HEK293 (cell line): ENCODE data around the gene COP1.

Source experiments
- CTCF ChIA-PET: fragments of 350-600 bp; formaldehyde crosslinking; extraction: SDS; loops from one replicate; lab custom pipeline; 2021; ENCODE audit warnings: antibody characterized with exemption; lab: Yijun Ruan, JAX
- POLR2A ChIA-PET: fragments of 300-600 bp; formaldehyde crosslinking; extraction: SDS; loops from one replicate; lab custom pipeline; 2020; ENCODE audit warnings: antibody characterized with exemption, inconsistent platforms; lab: Yijun Ruan, JAX
- H3K27ac ChIP-seq: fragments of 200-500 bp; sonication (Bioruptor generic); 2 replicates; pipeline ENCODE4 v1.5.1; 2014; ENCODE audit warnings: low read depth, low read length, control low read depth, inconsistent platforms; ENCODE audit errors: extremely low read depth
- H3K36me3 ChIP-seq, 2 experiments: fragments of 200-500 bp in 1 of 2; sonication (Bioruptor generic) in 1 of 2; 1 replicate in 1 of 2; 2 replicates in 1 of 2; pipeline ENCODE4 v1.5.1; 2014 to 2017; ENCODE audit warnings: inconsistent platforms in 2 of 2, low read length in 2 of 2; ENCODE audit not compliant: control insufficient read depth in 2 of 2, insufficient read depth in 1 of 2
- H3K4me1 ChIP-seq: fragments of 200-500 bp; sonication (Bioruptor generic); 2 replicates; pipeline ENCODE4 v1.5.1; 2014; ENCODE audit warnings: mild to moderate bottlenecking, low read length, inconsistent platforms; ENCODE audit not compliant: control insufficient read depth, insufficient read depth
- H3K4me3 ChIP-seq: 2 replicates; pipeline ENCODE4 v1.5.1; 2011; ENCODE audit warnings: low read depth, mild to moderate bottlenecking, control low read depth, low read length, moderate library complexity
- H3K9me3 ChIP-seq: fragments of 200-500 bp; sonication (Bioruptor generic); 2 replicates; pipeline ENCODE4 v1.5.1; 2014; ENCODE audit warnings: low read depth, low read length, inconsistent platforms; ENCODE audit not compliant: control insufficient read depth, insufficient read depth
- HIC1 ChIP-seq: fragments of 450-650 bp; formaldehyde crosslinking; IDR thresholded peaks from 2 replicates; pipeline ENCODE4 v1.5.1; 2016; ENCODE audit warnings: missing biosample characterization, missing genetic modification characterization
- HOXD13 ChIP-seq: sonication (generic); formaldehyde crosslinking; IDR thresholded peaks from 2 replicates; pipeline ENCODE4 v1.8.0; 2022; ENCODE audit warnings: missing genetic modification reagents, borderline replicate concordance
- KLF17 ChIP-seq: fragments of 450-650 bp; formaldehyde crosslinking; IDR thresholded peaks from 2 replicates; pipeline ENCODE4 v1.5.1; 2016; ENCODE audit warnings: missing biosample characterization, missing genetic modification characterization
- PRDM4 ChIP-seq: fragments of 450-650 bp; formaldehyde crosslinking; IDR thresholded peaks from 2 replicates; pipeline ENCODE4 v1.5.1; 2017; ENCODE audit warnings: missing biosample characterization, missing genetic modification characterization
- SCRT2 ChIP-seq: fragments of 450-650 bp; formaldehyde crosslinking; IDR thresholded peaks from 2 replicates; pipeline ENCODE4 v1.5.1; 2016; ENCODE audit warnings: missing biosample characterization, missing genetic modification characterization
- YY2 ChIP-seq: fragments of 450-650 bp; formaldehyde crosslinking; IDR thresholded peaks from 2 replicates; pipeline ENCODE4 v1.5.1; 2016; ENCODE audit warnings: missing biosample characterization, missing genetic modification characterization
- ZBTB17 ChIP-seq: fragments of 450-650 bp; formaldehyde crosslinking; IDR thresholded peaks from 2 replicates; pipeline ENCODE4 v1.5.1; 2016; ENCODE audit warnings: missing biosample characterization, missing genetic modification characterization
- ZBTB48 ChIP-seq: fragments of 450-650 bp; formaldehyde crosslinking; IDR thresholded peaks from 2 replicates; pipeline ENCODE4 v1.5.1; 2016; ENCODE audit warnings: missing biosample characterization, missing genetic modification characterization
- ZFHX2 ChIP-seq: fragments of 450-650 bp; formaldehyde crosslinking; conservative IDR thresholded peaks from 2 replicates; pipeline ENCODE4 v1.5.1; 2016; ENCODE audit warnings: missing biosample characterization, missing genetic modification characterization
- ZFP37 ChIP-seq: fragments of 450-650 bp; formaldehyde crosslinking; IDR thresholded peaks from 2 replicates; pipeline ENCODE4 v1.5.1; 2016; ENCODE audit warnings: missing biosample characterization, missing genetic modification characterization
- ZNF114 ChIP-seq: fragments of 450-650 bp; formaldehyde crosslinking; IDR thresholded peaks from 2 replicates; pipeline ENCODE4 v1.5.0; 2017; ENCODE audit warnings: missing biosample characterization, missing genetic modification characterization
- ZNF146 ChIP-seq: fragments of 450-650 bp; formaldehyde crosslinking; IDR thresholded peaks from 2 replicates; pipeline ENCODE4 v1.5.1; 2016; ENCODE audit warnings: missing biosample characterization, missing genetic modification characterization
- ZNF184 ChIP-seq: fragments of 450-650 bp; IDR thresholded peaks from 2 replicates; pipeline ENCODE4 v1.5.1; 2018; ENCODE audit warnings: missing biosample characterization, mild to moderate bottlenecking, missing genetic modification characterization
- ZNF211 ChIP-seq: fragments of 450-650 bp; formaldehyde crosslinking; IDR thresholded peaks from 2 replicates; pipeline ENCODE4 v1.5.1; 2016; ENCODE audit warnings: low read depth, missing biosample characterization, missing genetic modification characterization
- ZNF248 ChIP-seq: fragments of 450-650 bp; formaldehyde crosslinking; IDR thresholded peaks from 2 replicates; pipeline ENCODE4 v1.5.1; 2017; ENCODE audit warnings: missing biosample characterization, missing genetic modification characterization
- ZNF274 ChIP-seq, 2 experiments: fragments of 200-500 bp in 1 of 2; fragments of 450-650 bp in 1 of 2; sonication (Bioruptor generic) in 1 of 2; formaldehyde crosslinking in 1 of 2; IDR thresholded peaks; 2 replicates each; pipeline versions ENCODE4 v1.5.1 to v1.6.1; 2014 to 2016; ENCODE audit warnings: borderline replicate concordance in 1 of 2, inconsistent platforms in 1 of 2, low read length in 1 of 2, missing biosample characterization in 1 of 2, missing genetic modification characterization in 1 of 2
- ZNF341 ChIP-seq: fragments of 450-650 bp; formaldehyde crosslinking; IDR thresholded peaks from 2 replicates; pipeline ENCODE4; 2016; ENCODE audit warnings: low read depth, missing biosample characterization, missing genetic modification characterization
- ZNF362 ChIP-seq: fragments of 450-650 bp; formaldehyde crosslinking; IDR thresholded peaks from 2 replicates; pipeline ENCODE4 v1.5.1; 2016; ENCODE audit warnings: missing biosample characterization, missing genetic modification characterization
- ZNF473 ChIP-seq: fragments of 450-650 bp; formaldehyde crosslinking; IDR thresholded peaks from 2 replicates; pipeline ENCODE4 v1.5.1; 2017; ENCODE audit warnings: missing biosample characterization, missing genetic modification characterization
- ZNF48 ChIP-seq: fragments of 450-650 bp; formaldehyde crosslinking; IDR thresholded peaks from 2 replicates; pipeline ENCODE4 v1.5.1; 2016; ENCODE audit warnings: missing biosample characterization, missing genetic modification characterization
- ZNF510 ChIP-seq: fragments of 450-650 bp; formaldehyde crosslinking; IDR thresholded peaks from 2 replicates; pipeline ENCODE4 v1.5.1; 2018; ENCODE audit warnings: mild to moderate bottlenecking, missing genetic modification characterization, missing biosample characterization; ENCODE audit not compliant: insufficient replicate concordance
- ZNF549 ChIP-seq: fragments of 450-650 bp; IDR thresholded peaks from 2 replicates; pipeline ENCODE4 v1.5.1; 2018; ENCODE audit warnings: missing biosample characterization, missing genetic modification characterization, mild to moderate bottlenecking, inconsistent platforms, moderate library complexity
- ZNF558 ChIP-seq: fragments of 450-650 bp; formaldehyde crosslinking; IDR thresholded peaks from 2 replicates; pipeline ENCODE4 v1.5.1; 2016; ENCODE audit warnings: missing biosample characterization, missing genetic modification characterization
- ZNF677 ChIP-seq: fragments of 450-650 bp; IDR thresholded peaks from 2 replicates; pipeline ENCODE4 v1.5.0; 2018; ENCODE audit warnings: missing biosample characterization, mild to moderate bottlenecking, missing genetic modification characterization, moderate library complexity
- ZNF76 ChIP-seq: fragments of 450-650 bp; formaldehyde crosslinking; IDR thresholded peaks from 2 replicates; pipeline ENCODE4; 2016; ENCODE audit warnings: low read depth, missing biosample characterization, missing genetic modification characterization, borderline replicate concordance
- ZNF792 ChIP-seq: fragments of 450-650 bp; formaldehyde crosslinking; IDR thresholded peaks from 2 replicates; pipeline ENCODE4 v1.5.1; 2016; ENCODE audit warnings: missing biosample characterization, missing genetic modification characterization

COP1 gene

GRCh38 chr1:175984813-175985212 is 222.3 kb downstream of the COP1 start:
- POLR2A ChIA-PET, result no interaction called here
- no peak overlapping the region for H3K4me3 ChIP-seq
- H3K4me1 ChIP-seq, result no peaks in the 10 kb centered on the region
- peaks cover 5 to 37% of the 10 kb centered on the region in 2 experiments; a peak in 2 of 3 replicates for H3K36me3 ChIP-seq
- no peak overlapping the region for H3K27ac ChIP-seq
- no peaks in the 10 kb centered on the region for H3K9me3 ChIP-seq
- no peak for TF ChIP-seq ZNF677
- no peak for TF ChIP-seq ZNF510 (tag by site-specific recombination)
- no peak for TF ChIP-seq PRDM4 (tag by site-specific recombination)
- TF ChIP-seq SCRT2 (tag by site-specific recombination), result no peak
- TF ChIP-seq ZNF362 (tag by site-specific recombination), result no peak
- TF ChIP-seq ZNF549 (tag by site-specific recombination), result no peak
- no peak for TF ChIP-seq HOXD13
- TF ChIP-seq KLF17 (tag by site-specific recombination), result no peak
- no peak for TF ChIP-seq ZNF48
- TF ChIP-seq, all 188 proteins: peak for 0
- CTCF ChIA-PET, result no interaction called here

- Histone ChIP-seq H3K27ac (no peak overlapping the region), H3K4me1 (no peaks in the 10 kb centered on the region), H3K36me3 (peaks cover 5 to 37% of the 10 kb centered on the region in 2 experiments; a peak in 2 of 3 replicates), H3K4me3 (no peak overlapping the region), H3K9me3 (no peaks in the 10 kb centered on the region)
- TF ChIP-seq ZFHX2 (tag by site-specific recombination), result no peak
- no peak for TF ChIP-seq ZNF76 (tag by site-specific recombination)
- no peak for TF ChIP-seq ZNF473 (tag by site-specific recombination)
- TF ChIP-seq ZNF341, result no peak
- TF ChIP-seq ZBTB17 (tag by site-specific recombination), result no peak
- no peak for TF ChIP-seq YY2 (tag by site-specific recombination)
- no peak for TF ChIP-seq ZNF274 (IDR thresholded peaks at IDR 0.05; ENCODE audit: low read length)
- TF ChIP-seq ZNF274 (tag by site-specific recombination; IDR thresholded peaks at IDR 0.05; ENCODE audit: borderline replicate concordance), result no peak
- TF ChIP-seq ZNF558 (tag by site-specific recombination), result no peak
- TF ChIP-seq HOXD13, result no peak
- TF ChIP-seq KLF17 (tag by site-specific recombination), result no peak
- TF ChIP-seq ZBTB48 (tag by site-specific recombination), result no peak
- no peak for TF ChIP-seq ZNF248
- no peak for TF ChIP-seq HIC1
- TF ChIP-seq ZNF211 (tag by site-specific recombination), result no peak
- no peak for TF ChIP-seq SCRT2 (tag by site-specific recombination)
- TF ChIP-seq ZNF792 (tag by site-specific recombination), result no peak
- no peak for TF ChIP-seq ZNF146 (tag by site-specific recombination)
- no peak for TF ChIP-seq ZNF184 (tag by site-specific recombination)
- TF ChIP-seq ZFP37 (tag by site-specific recombination), result no peak
- TF ChIP-seq ZNF114, result no peak
- ChIA-PET POLR2A (no interaction called here), CTCF (no interaction called here)
These were observed 222.9 kb downstream of the COP1 start for GRCh38 chr1:175984057-175984812.
